H9 (cell line): ENCODE data around the gene SATL1. TPM values are rescaled to one million over a fixed set of nuclear protein-coding genes. Genes with fewer than 3 reads are reported as not detected.

Experiments
- DNase-seq: peaks from one replicate; pipeline ENCODE4 v3.0.0-alpha.2; 2017
- H2AFZ ChIP-seq: one replicate; pipeline ENCODE4 v1.6.1; 2013; ENCODE audit warnings: mild to moderate bottlenecking, low read length, control low read depth, moderate library complexity
- H2AK5ac ChIP-seq: 2 replicates; pipeline ENCODE4 v1.6.1; 2013; ENCODE audit warnings: low read length, control low read depth, mixed read lengths; ENCODE audit not compliant: insufficient read length
- H2BK120ac ChIP-seq: one replicate; pipeline ENCODE4 v1.6.1; 2013; ENCODE audit warnings: low read depth, mild to moderate bottlenecking, low read length, control low read depth, inconsistent platforms; ENCODE audit not compliant: poor library complexity, severe bottlenecking
- H2BK12ac ChIP-seq: 2 replicates; pipeline ENCODE4 v1.6.1; 2013; ENCODE audit warnings: low read length, control low read depth, mixed read lengths, low read depth; ENCODE audit not compliant: insufficient read length
- H2BK15ac ChIP-seq: 2 replicates; pipeline ENCODE4 v1.6.1; 2013; ENCODE audit warnings: low read depth, low read length, control low read depth
- H2BK20ac ChIP-seq: one replicate; pipeline ENCODE4 v1.6.1; 2013; ENCODE audit warnings: low read depth, mild to moderate bottlenecking, low read length, control low read depth, inconsistent platforms; ENCODE audit not compliant: poor library complexity, severe bottlenecking
- H2BK5ac ChIP-seq: 2 replicates; pipeline ENCODE4 v1.6.1; 2013; ENCODE audit warnings: low read length, control low read depth, mixed read lengths; ENCODE audit not compliant: insufficient read length
- H3K14ac ChIP-seq: 2 replicates; pipeline ENCODE4 v1.6.1; 2013; ENCODE audit warnings: low read length, control low read depth; ENCODE audit not compliant: insufficient read depth
- H3K18ac ChIP-seq: 2 replicates; pipeline ENCODE4 v1.6.1; 2013; ENCODE audit warnings: low read depth, mild to moderate bottlenecking, mixed read lengths, low read length, control low read depth; ENCODE audit not compliant: insufficient read length
- H3K23ac ChIP-seq: 2 replicates; pipeline ENCODE4 v1.6.1; 2013; ENCODE audit warnings: low read length, control low read depth, mixed read lengths, low read depth; ENCODE audit not compliant: insufficient read length
- H3K23me2 ChIP-seq: 2 replicates; pipeline ENCODE4 v1.6.1; 2013; ENCODE audit warnings: low read depth, mild to moderate bottlenecking, mixed read lengths, low read length, control low read depth; ENCODE audit not compliant: insufficient read length, poor library complexity, severe bottlenecking
- H3K27ac ChIP-seq: 2 replicates; pipeline ENCODE4 v1.5.1; 2013; ENCODE audit warnings: low read length, control low read depth, mixed read lengths, low read depth; ENCODE audit not compliant: insufficient read length
- H3K27me3 ChIP-seq: 2 replicates; pipeline ENCODE4 v1.6.1; 2013; ENCODE audit warnings: low read length, control low read depth, inconsistent platforms; ENCODE audit not compliant: insufficient read depth
- H3K4ac ChIP-seq: 2 replicates; pipeline ENCODE4 v1.6.1; 2013; ENCODE audit warnings: low read depth, mild to moderate bottlenecking, control low read depth, inconsistent platforms, low read length, moderate library complexity
- H3K4me1 ChIP-seq: 2 replicates; pipeline ENCODE4 v1.6.1; 2013; ENCODE audit warnings: low read length, control low read depth, inconsistent platforms; ENCODE audit not compliant: insufficient read depth
- H3K4me2 ChIP-seq: 2 replicates; pipeline ENCODE4 v1.6.1; 2013; ENCODE audit warnings: low read length, control low read depth, mixed read lengths; ENCODE audit not compliant: insufficient read length, insufficient read depth
- H3K56ac ChIP-seq: 2 replicates; pipeline ENCODE4 v1.6.1; 2013; ENCODE audit warnings: low read depth, mild to moderate bottlenecking, mixed read lengths, low read length, control low read depth; ENCODE audit not compliant: insufficient read length
- H3K79me1 ChIP-seq: 2 replicates; pipeline ENCODE4 v1.6.1; 2013; ENCODE audit warnings: low read depth, mild to moderate bottlenecking, moderate library complexity, low read length, control low read depth, inconsistent platforms; ENCODE audit not compliant: insufficient read depth, poor library complexity, severe bottlenecking
- H3K79me2 ChIP-seq: 2 replicates; pipeline ENCODE4 v1.6.1; 2013; ENCODE audit warnings: low read length, control low read depth, inconsistent platforms; ENCODE audit not compliant: insufficient read depth
- H3K9ac ChIP-seq: 2 replicates; pipeline ENCODE4 v1.6.1; 2013; ENCODE audit warnings: low read length, control low read depth, mixed read lengths; ENCODE audit not compliant: insufficient read length; ENCODE audit errors: extremely low read depth
- H3K9me3 ChIP-seq: one replicate; pipeline ENCODE4 v1.6.1; 2013; ENCODE audit warnings: low read depth, low read length, inconsistent platforms; ENCODE audit not compliant: control insufficient read depth
- H3T11ph ChIP-seq: one replicate; pipeline ENCODE4 v1.6.1; 2013; ENCODE audit warnings: mild to moderate bottlenecking, low read length, control low read depth, inconsistent platforms
- H4K20me1 ChIP-seq: one replicate; pipeline ENCODE4 v1.6.1; 2013; ENCODE audit not compliant: control insufficient read depth, insufficient read length, insufficient read depth
- H4K5ac ChIP-seq: 2 replicates; pipeline ENCODE4 v1.6.1; 2013; ENCODE audit warnings: low read depth, mild to moderate bottlenecking, mixed read lengths, low read length, control low read depth; ENCODE audit not compliant: insufficient read length
- H4K8ac ChIP-seq: replicated peaks from 2 replicates; pipeline ENCODE4 v1.6.1; 2013; ENCODE audit warnings: low read length, control low read depth, mixed read lengths, low read depth; ENCODE audit not compliant: insufficient read length
- H4K91ac ChIP-seq: 2 replicates; pipeline ENCODE4 v1.6.1; 2013; ENCODE audit warnings: low read depth, mild to moderate bottlenecking, moderate library complexity, mixed read lengths, low read length, control low read depth; ENCODE audit not compliant: insufficient read length
- H3K27ac Mint-ChIP-seq, 3 experiments: 2 replicates in 2 of 3; 3 replicates in 1 of 3; pipeline ENCODE4 v1.8.0; 2020 to 2021; ENCODE audit warnings: mixed read lengths in 3 of 3, mild to moderate bottlenecking in 1 of 3, moderate library complexity in 1 of 3
- H3K27me3 Mint-ChIP-seq: 2 replicates; pipeline ENCODE4 v1.8.0; 2021; ENCODE audit warnings: low read depth, mild to moderate bottlenecking, moderate library complexity, mixed read lengths
- H3K36me3 Mint-ChIP-seq, 3 experiments: 2 replicates in 2 of 3; 3 replicates in 1 of 3; pipeline ENCODE4 v1.8.0; 2020 to 2021; ENCODE audit warnings: low read depth in 3 of 3, mixed read lengths in 3 of 3; ENCODE audit not compliant: insufficient read depth in 1 of 3
- H3K4me1 Mint-ChIP-seq, 2 experiments: 2 replicates each; pipeline ENCODE4 v1.8.0; 2020; ENCODE audit warnings: mixed read lengths in 2 of 2
- H3K4me3 Mint-ChIP-seq, 2 experiments: 2 replicates in 1 of 2; 3 replicates in 1 of 2; pipeline ENCODE4 v1.8.0; 2020 to 2021; ENCODE audit warnings: mild to moderate bottlenecking in 2 of 2, mixed read lengths in 2 of 2, moderate library complexity in 1 of 2
- H3K9me3 Mint-ChIP-seq, 2 experiments: 2 replicates in 1 of 2; 3 replicates in 1 of 2; pipeline ENCODE4 v1.8.0; 2020; ENCODE audit warnings: mild to moderate bottlenecking in 2 of 2, mixed read lengths in 2 of 2, moderate library complexity in 1 of 2
- WGBS: extraction: QIAGEN DNeasy Blood & Tissue Kit; methylation state at CpG from one replicate; pipeline ENCODE4 v1.1.7; 2013; ENCODE audit warnings: missing lambda C conversion rate, low lambda C conversion rate, mixed read lengths; ENCODE audit not compliant: insufficient read length; ENCODE audit errors: extremely low coverage; 5-methylcytosine and 5-hydroxymethylcytosine counted together
- total RNA-seq: library from RNA; stranded (reverse); gene quantifications from 2 replicates; pipeline ENCODE4 v1.2.1, GENCODE V29; 2021
- TF ChIP-seq, protein P1 (sequence below): fragments of 200-600 bp; sonication (generic); conservative IDR thresholded peaks from 3 replicates; pipeline ENCODE4 v1.8.0; 2021; ENCODE audit warnings: antibody characterized with exemption, mild to moderate bottlenecking

The SATL1 gene
- total RNA-seq, 1 experiment from 2014 or later = 0.31 TPM

- no peak overlapping the region for H3K4me2 ChIP-seq
- no peak overlapping the region for H3K14ac ChIP-seq
- H4K8ac ChIP-seq = no peak overlapping the region
- no peak overlapping the region for H3K23ac ChIP-seq
- no peak overlapping the region for H2BK12ac ChIP-seq
- H2BK15ac ChIP-seq = no peak overlapping the region
- no peak overlapping the region for H4K5ac ChIP-seq
- H3K9me3 ChIP-seq = peaks cover 9% of the 10 kb centered on the region
- WGBS = no CpG with 5 or more reads among the region's 5 CpGs
- H3K4me1 Mint-ChIP-seq = no peaks in the 10 kb centered on the region
- no peaks in the 10 kb centered on the region for H4K20me1 ChIP-seq
- no peak for DNase-seq
- H3K4me1 ChIP-seq = no peaks in the 10 kb centered on the region
- no peak overlapping the region for H3K18ac ChIP-seq
- no peaks in the 10 kb centered on the region for H3K79me1 ChIP-seq
- no peaks in the 10 kb centered on the region for H3K79me2 ChIP-seq
- no peak overlapping the region for H3K27ac Mint-ChIP-seq
- no peaks in the 10 kb centered on the region for H3K27me3 ChIP-seq
- no peak overlapping the region for H3K56ac ChIP-seq
- H3K36me3 Mint-ChIP-seq = peaks cover 14 to 38% (median 32%) of the 10 kb centered on the region in 3 experiments
- no peak overlapping the region for H2BK120ac ChIP-seq
- no peak overlapping the region for H3T11ph ChIP-seq
- H2BK20ac ChIP-seq = no peak overlapping the region
- H3K9ac ChIP-seq = no peak overlapping the region
- no peaks in the 10 kb centered on the region for H3K27me3 Mint-ChIP-seq
- no peak overlapping the region for H3K27ac ChIP-seq
- no peak overlapping the region for H2AK5ac ChIP-seq
- TF ChIP-seq, protein P1, sequence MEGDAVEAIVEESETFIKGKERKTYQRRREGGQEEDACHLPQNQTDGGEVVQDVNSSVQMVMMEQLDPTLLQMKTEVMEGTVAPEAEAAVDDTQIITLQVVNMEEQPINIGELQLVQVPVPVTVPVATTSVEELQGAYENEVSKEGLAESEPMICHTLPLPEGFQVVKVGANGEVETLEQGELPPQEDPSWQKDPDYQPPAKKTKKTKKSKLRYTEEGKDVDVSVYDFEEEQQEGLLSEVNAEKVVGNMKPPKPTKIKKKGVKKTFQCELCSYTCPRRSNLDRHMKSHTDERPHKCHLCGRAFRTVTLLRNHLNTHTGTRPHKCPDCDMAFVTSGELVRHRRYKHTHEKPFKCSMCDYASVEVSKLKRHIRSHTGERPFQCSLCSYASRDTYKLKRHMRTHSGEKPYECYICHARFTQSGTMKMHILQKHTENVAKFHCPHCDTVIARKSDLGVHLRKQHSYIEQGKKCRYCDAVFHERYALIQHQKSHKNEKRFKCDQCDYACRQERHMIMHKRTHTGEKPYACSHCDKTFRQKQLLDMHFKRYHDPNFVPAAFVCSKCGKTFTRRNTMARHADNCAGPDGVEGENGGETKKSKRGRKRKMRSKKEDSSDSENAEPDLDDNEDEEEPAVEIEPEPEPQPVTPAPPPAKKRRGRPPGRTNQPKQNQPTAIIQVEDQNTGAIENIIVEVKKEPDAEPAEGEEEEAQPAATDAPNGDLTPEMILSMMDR = no peak
- no peak overlapping the region for H3K4me3 Mint-ChIP-seq
- H3K23me2 ChIP-seq = no peaks in the 10 kb centered on the region
- peaks cover 43 to 47% of the 10 kb centered on the region in 2 experiments for H3K9me3 Mint-ChIP-seq
- no peak overlapping the region for H2BK5ac ChIP-seq
- no peak overlapping the region for H2AFZ ChIP-seq
- H3K4ac ChIP-seq = no peak overlapping the region
- no peak overlapping the region for H4K91ac ChIP-seq
Observed at GRCh38 chrX:85089321-85089840, 154.2 kb downstream of the SATL1 start.
